CD14-positive monocyte (primary cell): ENCODE results near the gene ZNFX1. TPM values are rescaled to one million over a fixed set of nuclear protein-coding genes. Genes with fewer than 3 reads are reported as not detected.

ENCODE experiments used
- DNase-seq, 3 donors: peaks; one replicate each; pipeline ENCODE4 v3.0.0-alpha.2; 2011 to 2022
- H2AFZ ChIP-seq: 2 replicates; pipeline ENCODE4 v1.6.0; 2012; ENCODE audit warnings: mild to moderate bottlenecking, low read depth, low read length, inconsistent platforms; ENCODE audit not compliant: insufficient read depth, poor library complexity, severe bottlenecking
- H3K27ac ChIP-seq, 2 donors: 1 replicate in 1 of 2; 2 replicates in 1 of 2; pipeline ENCODE4 v1.5.1; 2012 to 2013; ENCODE audit warnings: low read length in 2 of 2, control low read depth in 1 of 2, inconsistent platforms in 1 of 2, low read depth in 1 of 2, mild to moderate bottlenecking in 1 of 2
- H3K27me3 ChIP-seq, 2 donors: one replicate each; pipeline versions ENCODE4 v1.6.0 to v1.6.1; 2011 to 2013; ENCODE audit warnings: low read length in 2 of 2; ENCODE audit not compliant: control insufficient read depth in 2 of 2, insufficient read depth in 2 of 2
- H3K36me3 ChIP-seq, 2 donors: replicated peaks in 1 of 2; 1 replicate in 1 of 2; 2 replicates in 1 of 2; pipeline versions ENCODE4 v1.5.1 to v1.6.1; 2012 to 2013; ENCODE audit warnings: low read length in 2 of 2, control low read depth in 1 of 2, inconsistent platforms in 1 of 2, mild to moderate bottlenecking in 1 of 2; ENCODE audit not compliant: insufficient read depth in 2 of 2, control insufficient read depth in 1 of 2
- H3K4me1 ChIP-seq, 2 donors: 1 replicate in 1 of 2; 2 replicates in 1 of 2; pipeline versions ENCODE4 v1.5.1 to v1.6.1; 2012 to 2013; ENCODE audit warnings: low read length in 2 of 2, control low read depth in 1 of 2, inconsistent platforms in 1 of 2, mild to moderate bottlenecking in 1 of 2, moderate library complexity in 1 of 2; ENCODE audit not compliant: insufficient read depth in 2 of 2, control insufficient read depth in 1 of 2
- H3K4me2 ChIP-seq: replicated peaks from 2 replicates; pipeline ENCODE3; 2012; ENCODE audit warnings: low read length, moderate library complexity, mild to moderate bottlenecking; ENCODE audit not compliant: poor library complexity, severe bottlenecking; ENCODE audit errors: extremely low read depth
- H3K4me3 ChIP-seq, 3 experiments: fragments of 200-600 bp in 1 of 3; sonication (generic) in 1 of 3; replicated peaks in 1 of 3; 1 replicate in 2 of 3; 2 replicates in 1 of 3; pipeline ENCODE4 v1.5.1; 2011 to 2013; ENCODE audit warnings: low read length in 3 of 3, mild to moderate bottlenecking in 3 of 3, control low read depth in 2 of 3, low read depth in 2 of 3, inconsistent platforms in 1 of 3, moderate library complexity in 1 of 3
- H3K79me2 ChIP-seq: 2 replicates; pipeline ENCODE4 v1.6.0; 2012; ENCODE audit warnings: mild to moderate bottlenecking, control low read depth, inconsistent platforms, low read length, moderate library complexity; ENCODE audit not compliant: insufficient read depth
- H3K9ac ChIP-seq: 2 replicates; pipeline ENCODE4 v1.6.0; 2017; ENCODE audit warnings: low read length, mild to moderate bottlenecking; ENCODE audit not compliant: insufficient read depth, poor library complexity, severe bottlenecking
- H3K9me3 ChIP-seq, 2 donors: replicated peaks in 1 of 2; 1 replicate in 1 of 2; 2 replicates in 1 of 2; pipeline versions ENCODE4 v1.5.1 to v1.6.1; 2012 to 2013; ENCODE audit warnings: low read length in 2 of 2, control low read depth in 1 of 2; ENCODE audit not compliant: control insufficient read depth in 1 of 2, insufficient read depth in 1 of 2
- H4K20me1 ChIP-seq: 2 replicates; pipeline ENCODE4 v1.6.0; 2012; ENCODE audit warnings: mild to moderate bottlenecking, low read length, control low read depth, moderate library complexity; ENCODE audit not compliant: insufficient read depth
- H3K27ac Mint-ChIP-seq, 7 donors: one replicate each; pipeline ENCODE4 v1.8.0; 2020; ENCODE audit warnings: mild to moderate bottlenecking in 7 of 7, mixed read lengths in 7 of 7, moderate library complexity in 6 of 7, inconsistent platforms in 2 of 7
- H3K27me3 Mint-ChIP-seq, 3 donors: one replicate each; pipeline ENCODE4 v1.8.0; 2021 to 2022; ENCODE audit warnings: low read depth in 3 of 3, mild to moderate bottlenecking in 3 of 3, mixed read lengths in 3 of 3, moderate library complexity in 3 of 3, inconsistent platforms in 1 of 3
- H3K36me3 Mint-ChIP-seq, 2 donors: one replicate each; pipeline ENCODE4 v1.8.0; 2020; ENCODE audit warnings: mixed read lengths in 2 of 2, inconsistent platforms in 1 of 2, mild to moderate bottlenecking in 1 of 2
- H3K4me1 Mint-ChIP-seq: one replicate; pipeline ENCODE4 v1.8.0; 2020; ENCODE audit warnings: mild to moderate bottlenecking, mixed read lengths
- H3K4me3 Mint-ChIP-seq, 2 donors: one replicate each; pipeline ENCODE4 v1.8.0; 2020; ENCODE audit warnings: mild to moderate bottlenecking in 2 of 2, mixed read lengths in 2 of 2, moderate library complexity in 1 of 2
- H3K9me3 Mint-ChIP-seq, 7 donors: one replicate each; pipeline ENCODE4 v1.8.0; 2020 to 2022; ENCODE audit warnings: mixed read lengths in 7 of 7, mild to moderate bottlenecking in 6 of 7, moderate library complexity in 6 of 7, inconsistent platforms in 2 of 7
- WGBS: methylation state at CpG from one replicate; pipeline ENCODE4 v1.1.5; 2013; ENCODE audit warnings: missing lambda C conversion rate; ENCODE audit not compliant: insufficient coverage; 5-methylcytosine and 5-hydroxymethylcytosine counted together
- intact Hi-C, 2 donors: fragments of 100-400 bp; cut with micrococcal nuclease; formaldehyde crosslinking; loops; one replicate each; pipeline versions ENCODE4 v1.15.0 to v1.15.1; 2023
- polyA plus RNA-seq, 3 donors: library from polyadenylated mRNA; depleted of rRNA in 1 of 3; unstranded in 2 of 3; stranded (reverse) in 1 of 3; fragments of 300-500 nt in 2 of 3; fragments of >200 nt in 1 of 3; fragmentation: Illumina TruSeq in 2 of 3; gene quantifications; 1 replicate in 2 of 3; 2 replicates in 1 of 3; pipeline ENCODE4 v1.2.3, GENCODE V29; 2012 to 2021
- TF ChIP-seq, protein P1 (sequence below): fragments of 200-600 bp; IDR thresholded peaks from one replicate; pipeline ENCODE4 v1.8.0; 2022; ENCODE audit warnings: antibody characterized with exemption, mild to moderate bottlenecking

The ZNFX1 gene
- polyA plus RNA-seq, 3 donors: 11.4 to 23.2 (median 13.3) TPM

DNA sequence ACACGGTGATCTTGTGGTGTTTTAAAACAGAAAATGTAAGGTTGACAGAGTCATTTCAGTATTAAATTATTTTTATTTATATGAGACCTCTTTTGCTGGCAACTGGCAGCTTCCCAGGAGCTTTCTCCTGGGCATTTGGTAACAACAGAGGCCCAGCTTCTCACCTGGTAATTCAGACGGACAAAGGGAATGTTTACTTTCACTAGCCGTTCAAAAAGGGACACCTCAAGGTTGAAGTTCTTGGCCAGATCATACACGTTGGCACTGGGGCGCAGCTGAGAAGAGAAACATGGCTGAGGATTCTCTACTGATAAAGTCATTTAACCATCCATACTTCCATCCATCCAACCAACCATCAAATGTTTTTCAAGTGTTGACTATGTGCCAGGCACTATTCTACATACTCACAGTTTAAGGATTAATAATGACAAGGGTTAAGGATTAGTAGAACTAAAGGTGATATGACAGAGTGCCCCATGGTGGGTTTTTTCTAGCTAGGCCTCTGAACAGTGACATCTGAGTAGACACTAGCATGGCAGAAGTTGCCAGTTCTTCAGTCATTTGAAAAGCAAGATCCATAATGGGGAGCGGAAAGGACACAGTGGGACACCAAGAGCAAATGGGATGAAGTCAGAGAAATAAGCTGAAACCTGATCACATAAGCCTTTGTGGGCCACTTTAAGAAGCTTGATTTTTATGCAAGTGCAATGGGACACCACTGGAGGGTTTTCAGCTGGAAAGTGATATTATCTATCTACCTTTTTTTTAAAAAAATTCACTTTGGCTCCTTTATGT is 25.1 kb downstream of the ZNFX1 start:
- no peaks in the 10 kb centered on the region for H3K4me1 ChIP-seq
- H3K36me3 ChIP-seq: peaks cover 92 to 100% of the 10 kb centered on the region in 2 donors
- Mint-ChIP-seq H3K27ac (peak overlapping the region in 2 of 7 donors; percentile 19 to 35), H3K9me3 (peaks cover 0 to under 1% (median 0%) of the 10 kb centered on the region in 7 donors), H3K36me3 (peaks cover 88 to 99% of the 10 kb centered on the region in 2 donors), H3K4me1 (peaks cover 6% of the 10 kb centered on the region), H3K27me3 (no peaks in the 10 kb centered on the region), H3K4me3 (no peak overlapping the region)
- H3K79me2 ChIP-seq: no peaks in the 10 kb centered on the region
- intact Hi-C loops: no loop called here
- no peak overlapping the region for H3K4me2 ChIP-seq
- H3K27ac ChIP-seq: no peak overlapping the region
- no peaks in the 10 kb centered on the region for H3K9me3 ChIP-seq
- no peak overlapping the region for H2AFZ ChIP-seq
- WGBS: 98% methylated on average over 5 of the region's 6 CpGs
- no peak overlapping the region for H3K9ac ChIP-seq
- H3K27me3 ChIP-seq: no peaks in the 10 kb centered on the region
- DNase-seq: no peak
- H3K4me3 ChIP-seq: no peak overlapping the region
- TF ChIP-seq, protein P1, sequence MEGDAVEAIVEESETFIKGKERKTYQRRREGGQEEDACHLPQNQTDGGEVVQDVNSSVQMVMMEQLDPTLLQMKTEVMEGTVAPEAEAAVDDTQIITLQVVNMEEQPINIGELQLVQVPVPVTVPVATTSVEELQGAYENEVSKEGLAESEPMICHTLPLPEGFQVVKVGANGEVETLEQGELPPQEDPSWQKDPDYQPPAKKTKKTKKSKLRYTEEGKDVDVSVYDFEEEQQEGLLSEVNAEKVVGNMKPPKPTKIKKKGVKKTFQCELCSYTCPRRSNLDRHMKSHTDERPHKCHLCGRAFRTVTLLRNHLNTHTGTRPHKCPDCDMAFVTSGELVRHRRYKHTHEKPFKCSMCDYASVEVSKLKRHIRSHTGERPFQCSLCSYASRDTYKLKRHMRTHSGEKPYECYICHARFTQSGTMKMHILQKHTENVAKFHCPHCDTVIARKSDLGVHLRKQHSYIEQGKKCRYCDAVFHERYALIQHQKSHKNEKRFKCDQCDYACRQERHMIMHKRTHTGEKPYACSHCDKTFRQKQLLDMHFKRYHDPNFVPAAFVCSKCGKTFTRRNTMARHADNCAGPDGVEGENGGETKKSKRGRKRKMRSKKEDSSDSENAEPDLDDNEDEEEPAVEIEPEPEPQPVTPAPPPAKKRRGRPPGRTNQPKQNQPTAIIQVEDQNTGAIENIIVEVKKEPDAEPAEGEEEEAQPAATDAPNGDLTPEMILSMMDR: no peak
- H4K20me1 ChIP-seq: peaks cover 62% of the 10 kb centered on the region

DNA sequence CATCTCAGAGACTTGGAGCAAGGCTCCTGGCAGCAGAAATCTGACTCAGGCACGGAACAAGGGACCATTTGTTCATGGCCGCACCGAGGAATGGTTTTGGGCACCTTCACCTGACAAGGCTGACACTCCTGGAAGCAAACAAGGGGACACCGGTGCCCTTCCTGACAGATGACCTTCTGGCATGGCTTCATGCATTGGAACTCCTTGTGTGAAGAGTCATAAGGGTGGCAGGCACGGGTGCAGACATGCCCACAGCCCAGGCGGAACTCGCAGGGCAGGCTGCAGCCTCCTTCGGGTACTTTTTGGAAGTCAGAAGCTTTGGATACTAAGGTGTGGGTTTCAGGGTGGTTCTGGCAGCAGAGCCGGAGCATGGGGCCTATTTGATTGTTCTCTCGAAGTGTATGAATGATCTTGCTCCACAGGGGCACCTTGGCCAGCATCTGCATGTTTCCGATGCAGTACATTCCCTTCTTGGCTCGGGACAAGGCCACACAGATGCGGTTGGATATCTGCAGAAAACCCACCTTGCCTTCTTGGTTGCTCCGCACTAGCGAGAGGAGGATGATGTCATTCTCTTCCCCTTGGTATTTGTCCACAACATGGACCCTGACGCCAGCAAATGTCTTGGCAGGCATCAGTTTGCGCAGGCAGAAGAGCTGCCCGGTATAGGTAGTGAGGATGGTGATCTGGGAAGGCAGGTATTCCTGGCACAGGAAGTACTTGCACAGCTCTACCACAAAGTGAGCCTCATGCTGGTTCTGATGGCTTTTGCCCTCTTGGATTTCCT is 28.8 kb downstream of the ZNFX1 start:
- H3K27me3 Mint-ChIP-seq: no peaks in the 10 kb centered on the region
- Histone ChIP-seq H3K9me3 (no peaks in the 10 kb centered on the region), H3K79me2 (no peaks in the 10 kb centered on the region), H3K27ac (no peak overlapping the region), H3K27me3 (no peaks in the 10 kb centered on the region), H3K4me1 (no peaks in the 10 kb centered on the region), H3K36me3 (peaks cover 89 to 100% of the 10 kb centered on the region in 2 donors), H3K4me2 (no peak overlapping the region), H3K4me3 (no peak overlapping the region), H2AFZ (no peak overlapping the region), H3K9ac (no peak overlapping the region), H4K20me1 (peaks cover 61% of the 10 kb centered on the region)
- WGBS: 98% methylated on average over 16 of the region's 18 CpGs
- no peaks in the 10 kb centered on the region for H3K9me3 Mint-ChIP-seq
- no peak overlapping the region for H3K4me3 Mint-ChIP-seq
- no peak for DNase-seq
- H3K36me3 Mint-ChIP-seq: peaks cover 81 to 94% of the 10 kb centered on the region in 2 donors
- intact Hi-C loops: no loop called here
- TF ChIP-seq, protein P1: no peak
- H3K27ac Mint-ChIP-seq: peak overlapping the region in 3 of 7 donors; percentile 34 to 59 (median 57)
- peaks cover 6% of the 10 kb centered on the region for H3K4me1 Mint-ChIP-seq
